GM06990 (cell line): ENCODE results near the gene ACOD1.

Source experiments
- DNase-seq: peaks from one replicate; pipeline ENCODE4 v3.0.0-alpha.2; 2011; ENCODE audit not compliant: insufficient read length; ENCODE audit errors: extremely low read depth
- H3K27me3 ChIP-seq: replicated peaks from 2 replicates; pipeline ENCODE4 v1.6.0; 2011; ENCODE audit warnings: low read length; ENCODE audit not compliant: control insufficient read depth, insufficient read depth
- H3K36me3 ChIP-seq: 2 replicates; pipeline ENCODE4 v1.5.1; 2011; ENCODE audit warnings: low read length; ENCODE audit not compliant: control insufficient read depth, insufficient read depth
- H3K4me3 ChIP-seq: replicated peaks from 2 replicates; pipeline ENCODE4 v1.5.1; 2011; ENCODE audit warnings: low read depth, mild to moderate bottlenecking, control low read depth, low read length
- TF ChIP-seq, protein P1 (sequence below): IDR thresholded peaks from 2 replicates; pipeline ENCODE4 v1.5.1; 2011; ENCODE audit warnings: low read length, control low read depth, mild to moderate bottlenecking, inconsistent platforms; ENCODE audit not compliant: insufficient read depth, poor library complexity, severe bottlenecking

ACOD1 gene

DNA sequence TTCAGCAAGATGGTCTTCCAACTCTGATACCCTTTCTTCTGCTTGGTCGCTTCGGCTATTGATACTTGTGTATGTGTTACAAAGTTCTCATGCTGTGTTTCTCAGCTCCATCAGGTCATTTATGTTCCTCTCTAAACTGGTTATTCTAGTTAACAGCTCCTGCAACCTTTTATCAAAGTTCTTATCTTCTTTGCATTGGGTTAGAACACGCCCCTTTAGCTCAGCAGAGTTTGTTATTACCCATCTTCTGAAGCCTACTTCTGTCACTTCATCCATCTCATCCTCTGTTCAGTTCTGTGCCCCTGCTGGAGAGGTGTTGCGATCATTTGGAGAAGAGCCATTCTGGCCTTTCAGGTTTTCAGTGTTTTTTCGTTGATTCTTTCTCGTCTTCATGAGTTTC, 18.7 kb downstream of the ACOD1 start:
- H3K36me3 ChIP-seq, result no peaks in the 10 kb centered on the region
- H3K27me3 ChIP-seq, result no peaks in the 10 kb centered on the region
- H3K4me3 ChIP-seq, result no peak overlapping the region
- TF ChIP-seq, protein P1, sequence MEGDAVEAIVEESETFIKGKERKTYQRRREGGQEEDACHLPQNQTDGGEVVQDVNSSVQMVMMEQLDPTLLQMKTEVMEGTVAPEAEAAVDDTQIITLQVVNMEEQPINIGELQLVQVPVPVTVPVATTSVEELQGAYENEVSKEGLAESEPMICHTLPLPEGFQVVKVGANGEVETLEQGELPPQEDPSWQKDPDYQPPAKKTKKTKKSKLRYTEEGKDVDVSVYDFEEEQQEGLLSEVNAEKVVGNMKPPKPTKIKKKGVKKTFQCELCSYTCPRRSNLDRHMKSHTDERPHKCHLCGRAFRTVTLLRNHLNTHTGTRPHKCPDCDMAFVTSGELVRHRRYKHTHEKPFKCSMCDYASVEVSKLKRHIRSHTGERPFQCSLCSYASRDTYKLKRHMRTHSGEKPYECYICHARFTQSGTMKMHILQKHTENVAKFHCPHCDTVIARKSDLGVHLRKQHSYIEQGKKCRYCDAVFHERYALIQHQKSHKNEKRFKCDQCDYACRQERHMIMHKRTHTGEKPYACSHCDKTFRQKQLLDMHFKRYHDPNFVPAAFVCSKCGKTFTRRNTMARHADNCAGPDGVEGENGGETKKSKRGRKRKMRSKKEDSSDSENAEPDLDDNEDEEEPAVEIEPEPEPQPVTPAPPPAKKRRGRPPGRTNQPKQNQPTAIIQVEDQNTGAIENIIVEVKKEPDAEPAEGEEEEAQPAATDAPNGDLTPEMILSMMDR, result no peak
- DNase-seq, result no peak

- Histone ChIP-seq H3K4me3 (no peak overlapping the region), H3K36me3 (no peaks in the 10 kb centered on the region), H3K27me3 (no peaks in the 10 kb centered on the region)
- DNase-seq, result no peak
- TF ChIP-seq, protein P1, result no peak
Measured at GRCh38 chr13:76968041-76968440, 19.7 kb downstream of the ACOD1 start.

- H3K27me3 ChIP-seq, result no peaks in the 10 kb centered on the region
- TF ChIP-seq, protein P1, result no peak
- no peak for DNase-seq
- H3K4me3 ChIP-seq, result no peak overlapping the region
- no peaks in the 10 kb centered on the region for H3K36me3 ChIP-seq
Measured at GRCh38 chr13:76969488-76970365, 21.4 kb downstream of the ACOD1 start.

DNA sequence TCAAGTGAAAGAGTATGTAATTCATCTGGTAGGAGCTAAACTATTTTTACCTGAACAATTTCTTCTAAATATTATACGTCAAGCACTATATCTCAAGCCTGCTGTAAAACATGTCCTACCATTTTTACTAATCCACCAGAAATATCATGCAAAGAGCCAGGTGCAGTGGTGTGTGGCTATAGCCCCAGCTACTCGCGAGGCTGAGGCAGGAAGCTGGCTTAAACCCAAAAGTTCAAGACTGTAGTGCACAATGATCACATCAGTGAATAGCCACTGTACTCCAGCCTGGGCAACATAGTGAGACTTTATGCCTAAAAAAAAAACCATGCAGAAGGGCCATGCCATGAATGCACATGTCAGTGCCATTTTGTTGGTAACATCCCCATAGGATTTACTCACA, 22.9 kb downstream of the ACOD1 start:
- no peak for DNase-seq
- Histone ChIP-seq H3K36me3 (no peaks in the 10 kb centered on the region), H3K4me3 (no peak overlapping the region), H3K27me3 (no peaks in the 10 kb centered on the region)
- TF ChIP-seq, protein P1, result no peak

DNA sequence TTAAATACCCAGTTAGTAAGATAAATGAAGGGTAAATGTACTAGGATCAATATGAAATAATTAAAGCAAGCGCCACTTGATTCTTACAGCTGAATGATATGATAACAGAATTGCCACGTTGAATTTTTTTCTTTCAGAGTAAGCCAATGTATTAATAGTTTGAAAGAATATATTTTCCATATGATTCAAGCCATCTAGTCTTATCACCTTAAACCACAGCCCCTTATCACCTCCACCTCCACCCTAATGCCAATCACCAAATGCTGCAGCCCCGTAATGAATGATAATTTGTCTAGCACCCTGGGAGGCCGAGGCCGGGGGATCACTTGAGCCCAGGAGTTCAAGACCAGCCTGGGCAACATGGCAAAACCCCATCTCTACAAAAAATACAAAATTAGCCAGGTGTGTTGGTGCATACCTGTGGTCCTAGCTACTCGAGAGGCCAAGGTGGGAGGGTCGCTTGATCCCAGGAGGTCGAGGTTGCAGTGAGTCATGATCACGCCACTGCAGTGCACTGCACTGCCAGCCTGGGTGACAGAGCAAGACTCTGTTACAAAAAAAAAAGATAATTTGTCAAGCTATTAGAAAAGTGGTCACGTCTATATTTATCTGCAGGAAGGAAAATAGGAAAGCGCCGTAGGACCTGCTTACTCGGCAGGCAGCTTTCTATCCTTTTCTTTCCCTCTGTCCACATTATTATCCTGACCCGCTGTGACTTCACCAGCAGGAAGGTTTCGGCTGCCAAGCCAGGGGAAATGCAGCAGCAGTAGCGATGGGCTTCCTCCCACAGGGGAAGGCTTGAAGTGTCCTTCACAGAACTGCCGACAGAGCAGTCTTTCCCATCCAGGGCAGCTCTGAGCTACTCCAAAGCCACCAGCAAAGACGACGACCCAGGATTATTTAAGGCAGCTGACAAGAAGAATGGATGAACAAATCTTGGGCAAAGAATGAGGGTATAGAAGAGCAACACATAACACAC, 23.8 kb downstream of the ACOD1 start:
- Histone ChIP-seq H3K27me3 (no peaks in the 10 kb centered on the region), H3K36me3 (no peaks in the 10 kb centered on the region), H3K4me3 (no peak overlapping the region)
- TF ChIP-seq, protein P1, result no peak
- no peak for DNase-seq
